HEK293 (cell line): ENCODE results near the gene HIBCH.

Source experiments
- HOXA7 ChIP-seq: sonication (generic); formaldehyde crosslinking; IDR thresholded peaks from 2 replicates; pipeline ENCODE4 v1.8.1; 2022; ENCODE audit warnings: missing genetic modification reagents, borderline replicate concordance
- WT1 ChIP-seq: fragments of 450-650 bp; formaldehyde crosslinking; IDR thresholded peaks from 2 replicates; pipeline ENCODE4 v1.5.1; 2016; ENCODE audit warnings: missing biosample characterization, missing genetic modification characterization
- ZBTB17 ChIP-seq: fragments of 450-650 bp; formaldehyde crosslinking; IDR thresholded peaks from 2 replicates; pipeline ENCODE4 v1.5.1; 2016; ENCODE audit warnings: missing biosample characterization, missing genetic modification characterization
- ZBTB20 ChIP-seq: fragments of 450-650 bp; formaldehyde crosslinking; IDR thresholded peaks from 2 replicates; pipeline ENCODE4 v1.5.1; 2016; ENCODE audit warnings: missing biosample characterization, missing genetic modification characterization
- ZBTB48 ChIP-seq: fragments of 450-650 bp; formaldehyde crosslinking; IDR thresholded peaks from 2 replicates; pipeline ENCODE4 v1.5.1; 2016; ENCODE audit warnings: missing biosample characterization, missing genetic modification characterization
- ZBTB49 ChIP-seq: fragments of 450-650 bp; formaldehyde crosslinking; IDR thresholded peaks from 2 replicates; pipeline ENCODE4 v1.5.1; 2016; ENCODE audit warnings: missing biosample characterization, missing genetic modification characterization, low read depth
- ZEB2 ChIP-seq: fragments of 450-650 bp; formaldehyde crosslinking; IDR thresholded peaks from 2 replicates; pipeline ENCODE4 v1.5.1; 2016; ENCODE audit warnings: missing biosample characterization, missing genetic modification characterization
- ZNF24 ChIP-seq: fragments of 450-650 bp; formaldehyde crosslinking; IDR thresholded peaks from 2 replicates; pipeline ENCODE4 v1.5.1; 2016; ENCODE audit warnings: missing biosample characterization, missing genetic modification characterization
- TF ChIP-seq, protein P1 (sequence below): fragments of 450-650 bp; formaldehyde crosslinking; IDR thresholded peaks from 2 replicates; pipeline ENCODE4 v1.5.1; 2016; ENCODE audit warnings: missing biosample characterization, missing genetic modification characterization
- TF ChIP-seq, protein P2 (sequence below): fragments of 450-650 bp; formaldehyde crosslinking; IDR thresholded peaks from 2 replicates; pipeline ENCODE4 v1.5.1; 2016; ENCODE audit warnings: missing biosample characterization, missing genetic modification characterization

DNA sequence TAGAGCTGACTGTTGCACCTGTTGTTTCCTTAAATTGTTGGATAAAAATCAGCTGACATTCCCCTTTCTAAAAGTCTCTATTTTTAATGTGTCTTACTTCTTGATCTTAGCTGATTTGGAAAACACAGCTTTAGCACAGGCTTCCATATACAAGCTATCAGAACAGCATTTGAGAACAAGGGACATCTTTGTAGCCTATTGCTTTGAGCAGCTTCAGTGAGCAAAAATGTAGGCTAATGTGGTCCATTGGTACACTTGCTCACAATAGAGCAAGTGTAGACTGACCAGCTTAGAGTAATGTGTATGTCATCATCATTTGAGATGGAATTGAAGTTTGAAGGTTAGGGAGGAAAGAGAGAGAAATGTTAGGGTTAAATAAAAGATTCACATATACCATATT lies 30.7 kb upstream of the HIBCH start:
- no peak for TF ChIP-seq ZBTB49 (tag by site-specific recombination)
- TF ChIP-seq ZBTB48: no peak
- no peak for TF ChIP-seq ZEB2 (tag by site-specific recombination)
- no peak for TF ChIP-seq WT1 (tag by site-specific recombination)
- TF ChIP-seq HOXA7: no peak
- TF ChIP-seq, protein P1, sequence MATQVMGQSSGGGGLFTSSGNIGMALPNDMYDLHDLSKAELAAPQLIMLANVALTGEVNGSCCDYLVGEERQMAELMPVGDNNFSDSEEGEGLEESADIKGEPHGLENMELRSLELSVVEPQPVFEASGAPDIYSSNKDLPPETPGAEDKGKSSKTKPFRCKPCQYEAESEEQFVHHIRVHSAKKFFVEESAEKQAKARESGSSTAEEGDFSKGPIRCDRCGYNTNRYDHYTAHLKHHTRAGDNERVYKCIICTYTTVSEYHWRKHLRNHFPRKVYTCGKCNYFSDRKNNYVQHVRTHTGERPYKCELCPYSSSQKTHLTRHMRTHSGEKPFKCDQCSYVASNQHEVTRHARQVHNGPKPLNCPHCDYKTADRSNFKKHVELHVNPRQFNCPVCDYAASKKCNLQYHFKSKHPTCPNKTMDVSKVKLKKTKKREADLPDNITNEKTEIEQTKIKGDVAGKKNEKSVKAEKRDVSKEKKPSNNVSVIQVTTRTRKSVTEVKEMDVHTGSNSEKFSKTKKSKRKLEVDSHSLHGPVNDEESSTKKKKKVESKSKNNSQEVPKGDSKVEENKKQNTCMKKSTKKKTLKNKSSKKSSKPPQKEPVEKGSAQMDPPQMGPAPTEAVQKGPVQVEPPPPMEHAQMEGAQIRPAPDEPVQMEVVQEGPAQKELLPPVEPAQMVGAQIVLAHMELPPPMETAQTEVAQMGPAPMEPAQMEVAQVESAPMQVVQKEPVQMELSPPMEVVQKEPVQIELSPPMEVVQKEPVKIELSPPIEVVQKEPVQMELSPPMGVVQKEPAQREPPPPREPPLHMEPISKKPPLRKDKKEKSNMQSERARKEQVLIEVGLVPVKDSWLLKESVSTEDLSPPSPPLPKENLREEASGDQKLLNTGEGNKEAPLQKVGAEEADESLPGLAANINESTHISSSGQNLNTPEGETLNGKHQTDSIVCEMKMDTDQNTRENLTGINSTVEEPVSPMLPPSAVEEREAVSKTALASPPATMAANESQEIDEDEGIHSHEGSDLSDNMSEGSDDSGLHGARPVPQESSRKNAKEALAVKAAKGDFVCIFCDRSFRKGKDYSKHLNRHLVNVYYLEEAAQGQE: no peak
- TF ChIP-seq ZNF24 (tag by site-specific recombination): no peak
- no peak for TF ChIP-seq ZBTB17 (tag by site-specific recombination)
- TF ChIP-seq, protein P2, sequence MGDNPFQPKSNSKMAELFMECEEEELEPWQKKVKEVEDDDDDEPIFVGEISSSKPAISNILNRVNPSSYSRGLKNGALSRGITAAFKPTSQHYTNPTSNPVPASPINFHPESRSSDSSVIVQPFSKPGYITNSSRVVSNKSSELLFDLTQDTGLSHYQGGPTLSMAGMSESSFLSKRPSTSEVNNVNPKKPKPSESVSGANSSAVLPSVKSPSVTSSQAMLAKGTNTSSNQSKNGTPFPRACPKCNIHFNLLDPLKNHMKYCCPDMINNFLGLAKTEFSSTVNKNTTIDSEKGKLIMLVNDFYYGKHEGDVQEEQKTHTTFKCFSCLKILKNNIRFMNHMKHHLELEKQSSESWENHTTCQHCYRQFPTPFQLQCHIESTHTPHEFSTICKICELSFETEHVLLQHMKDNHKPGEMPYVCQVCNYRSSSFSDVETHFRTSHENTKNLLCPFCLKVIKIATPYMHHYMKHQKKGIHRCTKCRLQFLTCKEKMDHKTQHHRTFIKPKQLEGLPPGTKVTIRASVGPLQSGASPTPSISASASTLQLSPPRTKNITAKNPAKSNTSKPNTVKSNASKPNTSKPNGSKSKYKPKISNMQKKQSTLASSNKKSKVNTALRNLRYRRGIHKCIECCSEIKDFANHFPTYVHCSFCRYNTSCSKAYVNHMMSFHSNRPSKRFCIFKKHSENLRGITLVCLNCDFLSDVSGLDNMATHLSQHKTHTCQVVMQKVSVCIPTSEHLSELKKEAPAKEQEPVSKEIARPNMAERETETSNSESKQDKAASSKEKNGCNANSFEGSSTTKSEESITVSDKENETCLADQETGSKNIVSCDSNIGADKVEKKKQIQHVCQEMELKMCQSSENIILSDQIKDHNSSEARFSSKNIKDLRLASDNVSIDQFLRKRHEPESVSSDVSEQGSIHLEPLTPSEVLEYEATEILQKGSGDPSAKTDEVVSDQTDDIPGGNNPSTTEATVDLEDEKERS (tag by site-specific recombination): no peak
- no peak for TF ChIP-seq ZBTB20 (tag by site-specific recombination)
